ENCODE data around the gene CAMK4.

- TF ChIP-seq CTCF (IDR thresholded peaks at IDR 0.05): no peak
- TF ChIP-seq POLR2AphosphoS5 (IDR thresholded peaks at IDR 0.05): no peak
- TF ChIP-seq EP300 (IDR thresholded peaks at IDR 0.05; ENCODE audit: low read depth): no peak
- no peak for TF ChIP-seq POLR2A (IDR thresholded peaks at IDR 0.05)
Observed at GRCh38 chr5:111223787-111224560, at the start of gene CAMK4.

Data from transverse colon (tissue), 4 donors.